Activated naive CD4-positive, alpha-beta T cell treated with anti-CD3 and anti-CD28 coated beads for 36 hours (primary cell): ENCODE data around the gene SLC25A5. TPM values are rescaled to one million over a fixed set of nuclear protein-coding genes. Genes with fewer than 3 reads are reported as not detected.
"Not testable (repeated sequence)": the region's sequence is repeated elsewhere in the genome, so short reads cannot be mapped to it uniquely, and the experiment has no call there.

Experiments
- CTCF ChIA-PET: fragments of 350-600 bp; sonication (Branson Sonifier 250); formaldehyde crosslinking; loops from one replicate; lab custom pipeline; 2021; ENCODE audit warnings: antibody characterized with exemption; lab: Charles Lee
- DNase-seq: peaks from one replicate; pipeline ENCODE4 v3.0.0-alpha.2; 2020
- H3K27ac Mint-ChIP-seq: one replicate; pipeline ENCODE4 v1.8.0; 2021; ENCODE audit warnings: mild to moderate bottlenecking, mixed read lengths
- H3K27me3 Mint-ChIP-seq: one replicate; pipeline ENCODE4 v1.8.0; 2021; ENCODE audit warnings: low read depth, mixed read lengths
- H3K36me3 Mint-ChIP-seq: one replicate; pipeline ENCODE4 v1.8.0; 2021; ENCODE audit warnings: low read depth, mixed read lengths
- H3K4me1 Mint-ChIP-seq: one replicate; pipeline ENCODE4 v1.8.0; 2021; ENCODE audit warnings: low read depth, mixed read lengths
- H3K4me3 Mint-ChIP-seq: one replicate; pipeline ENCODE4 v1.8.0; 2021; ENCODE audit warnings: mild to moderate bottlenecking, moderate library complexity, mixed read lengths
- H3K9me3 Mint-ChIP-seq: one replicate; pipeline ENCODE4 v1.8.0; 2021; ENCODE audit warnings: mixed read lengths
- intact Hi-C: fragments of 100-400 bp; cut with micrococcal nuclease; formaldehyde crosslinking; loops from one replicate; pipeline ENCODE4 v1.15.1; 2023
- total RNA-seq, 2 experiments: library from RNA; stranded (reverse); gene quantifications; one replicate each; pipeline ENCODE4 v1.2.3, GENCODE V29; 2021

Gene SLC25A5
- 100 to 1,000 TPM; 846 to 855 TPM for total RNA-seq

- Mint-ChIP-seq H3K36me3 (peaks cover 22% of the 10 kb centered on the region), H3K9me3 (no peaks in the 10 kb centered on the region), H3K27ac (peak within 1 kb of the TSS; percentile 92), H3K27me3 (no peaks in the 10 kb centered on the region), H3K4me1 (peaks cover 15% of the 10 kb centered on the region), H3K4me3 (peak within 1 kb of the TSS; percentile 83)
- intact Hi-C loops = loop anchor here (1.0 to 5.0 kb wide), 10 partner anchors 35 to 475 kb away; partner anchors contain the start of genes NDUFA1, NKAP, NKRF and PGRMC1
- CTCF ChIA-PET = interaction anchor here (1.0 to 3.6 kb wide), 2 partner anchors 14 to 44 kb away, joined by 3 to 25 read pairs; no protein-coding TSS in a partner anchor
- DNase-seq = peak; percentile 78
Measured at GRCh38 chrX:119467842-119468550, at the start of gene SLC25A5. SLC25A5 (plus strand) TSS chrX:119468444; CDS start chrX:119468516, 72 bp downstream.

GRCh38 chrX:119419146-119419545 lies 49.1 kb upstream of the SLC25A5 start:
- DNase-seq = no peak
- H3K27ac Mint-ChIP-seq = no peak overlapping the region
- no peaks in the 10 kb centered on the region for H3K36me3 Mint-ChIP-seq
- no peaks in the 10 kb centered on the region for H3K4me1 Mint-ChIP-seq
- H3K27me3 Mint-ChIP-seq = no peaks in the 10 kb centered on the region
- intact Hi-C loops = no loop called here
- no peak overlapping the region for H3K4me3 Mint-ChIP-seq
- H3K9me3 Mint-ChIP-seq = no peaks in the 10 kb centered on the region
- CTCF ChIA-PET = interaction anchor here (0.7 kb wide), 1 partner anchor 16 kb away, joined by 3 read pairs; no protein-coding TSS in a partner anchor

GRCh38 chrX:119419898-119420297 lies 48.3 kb upstream of the SLC25A5 start:
- CTCF ChIA-PET = interaction anchor here (0.7 kb wide), 1 partner anchor 15 kb away, joined by 3 read pairs; no protein-coding TSS in a partner anchor
- Mint-ChIP-seq H3K4me3 (no peak overlapping the region), H3K27me3 (no peaks in the 10 kb centered on the region), H3K4me1 (no peaks in the 10 kb centered on the region), H3K36me3 (no peaks in the 10 kb centered on the region), H3K27ac (no peak overlapping the region), H3K9me3 (no peaks in the 10 kb centered on the region)
- intact Hi-C loops = no loop called here
- no peak for DNase-seq

- Mint-ChIP-seq H3K9me3 (no peaks in the 10 kb centered on the region), H3K27me3 (no peaks in the 10 kb centered on the region), H3K4me1 (no peaks in the 10 kb centered on the region), H3K27ac (no peak overlapping the region), H3K4me3 (no peak overlapping the region), H3K36me3 (no peaks in the 10 kb centered on the region)
- CTCF ChIA-PET = interaction anchor here (1.5 kb wide), 1 partner anchor 10 kb away, joined by 3 read pairs; no protein-coding TSS in a partner anchor
- intact Hi-C loops = no loop called here
- no peak for DNase-seq
Measured at GRCh38 chrX:119421016-119421705, 47.1 kb upstream of the SLC25A5 start.

GRCh38 chrX:119423631-119424030 lies 44.6 kb upstream of the SLC25A5 start:
- H3K4me3 Mint-ChIP-seq = no peak overlapping the region
- peaks cover 10% of the 10 kb centered on the region for H3K4me1 Mint-ChIP-seq
- H3K27ac Mint-ChIP-seq = no peak overlapping the region
- H3K27me3 Mint-ChIP-seq = no peaks in the 10 kb centered on the region
- H3K36me3 Mint-ChIP-seq = peaks cover 1% of the 10 kb centered on the region
- intact Hi-C loops = no loop called here
- CTCF ChIA-PET = no interaction called here
- DNase-seq = no peak
- H3K9me3 Mint-ChIP-seq = no peaks in the 10 kb centered on the region

GRCh38 chrX:119424999-119425398 lies 43.2 kb upstream of the SLC25A5 start:
- Mint-ChIP-seq H3K4me3 (no peak overlapping the region), H3K9me3 (no peaks in the 10 kb centered on the region), H3K4me1 (peaks cover 10% of the 10 kb centered on the region), H3K27me3 (no peaks in the 10 kb centered on the region), H3K27ac (no peak overlapping the region), H3K36me3 (peaks cover 1% of the 10 kb centered on the region)
- DNase-seq = no peak
- CTCF ChIA-PET = no interaction called here
- intact Hi-C loops = no loop called here

GRCh38 chrX:119427024-119427794 lies 41.0 kb upstream of the SLC25A5 start:
- Mint-ChIP-seq H3K4me3 (no peak overlapping the region), H3K27ac (no peak overlapping the region), H3K9me3 (no peaks in the 10 kb centered on the region), H3K36me3 (peaks cover 1% of the 10 kb centered on the region), H3K4me1 (peaks cover 10% of the 10 kb centered on the region), H3K27me3 (no peaks in the 10 kb centered on the region)
- CTCF ChIA-PET = no interaction called here
- peak; percentile 5 for DNase-seq
- intact Hi-C loops = no loop called here

- Mint-ChIP-seq H3K9me3 (no peaks in the 10 kb centered on the region), H3K4me3 (no peak overlapping the region), H3K27me3 (no peaks in the 10 kb centered on the region), H3K4me1 (peaks cover 10% of the 10 kb centered on the region), H3K27ac (no peak overlapping the region), H3K36me3 (peaks cover 1% of the 10 kb centered on the region)
- no peak for DNase-seq
- CTCF ChIA-PET = interaction anchor here (0.7 kb wide), 1 partner anchor 65 kb away, joined by 5 read pairs; no protein-coding TSS in a partner anchor
- intact Hi-C loops = no loop called here
Measured at GRCh38 chrX:119427795-119428185, 40.5 kb upstream of the SLC25A5 start.

- CTCF ChIA-PET = no interaction called here
- no peaks in the 10 kb centered on the region for H3K9me3 Mint-ChIP-seq
- no peak for DNase-seq
- no peak overlapping the region for H3K4me3 Mint-ChIP-seq
- peaks cover 10% of the 10 kb centered on the region for H3K4me1 Mint-ChIP-seq
- peaks cover 1% of the 10 kb centered on the region for H3K36me3 Mint-ChIP-seq
- intact Hi-C loops = no loop called here
- H3K27ac Mint-ChIP-seq = no peak overlapping the region
- H3K27me3 Mint-ChIP-seq = no peaks in the 10 kb centered on the region
Measured at GRCh38 chrX:119429471-119429870, 38.8 kb upstream of the SLC25A5 start.

- intact Hi-C loops, CTCF ChIA-PET, H3K36me3 Mint-ChIP-seq, H3K27me3 Mint-ChIP-seq, H3K27ac Mint-ChIP-seq, H3K9me3 Mint-ChIP-seq, H3K4me1 Mint-ChIP-seq, DNase-seq, H3K4me3 Mint-ChIP-seq: not testable (repeated sequence)
Measured at GRCh38 chrX:119441295-119441694, 26.9 kb upstream of the SLC25A5 start.

- intact Hi-C loops = no loop called here
- CTCF ChIA-PET = no interaction called here
- no peaks in the 10 kb centered on the region for H3K4me1 Mint-ChIP-seq
- DNase-seq = no peak
- H3K9me3 Mint-ChIP-seq = no peaks in the 10 kb centered on the region
- H3K36me3 Mint-ChIP-seq = no peaks in the 10 kb centered on the region
- H3K27ac Mint-ChIP-seq = no peak overlapping the region
- no peaks in the 10 kb centered on the region for H3K27me3 Mint-ChIP-seq
- H3K4me3 Mint-ChIP-seq = no peak overlapping the region
Measured at GRCh38 chrX:119442286-119442685, 26.0 kb upstream of the SLC25A5 start.

- H3K36me3 Mint-ChIP-seq = peaks cover 1% of the 10 kb centered on the region
- intact Hi-C loops = no loop called here
- no peaks in the 10 kb centered on the region for H3K27me3 Mint-ChIP-seq
- no peak overlapping the region for H3K4me3 Mint-ChIP-seq
- no peak overlapping the region for H3K27ac Mint-ChIP-seq
- CTCF ChIA-PET = interaction anchor here (0.5 kb wide), 1 partner anchor 41 kb away, joined by 5 read pairs; no protein-coding TSS in a partner anchor
- H3K9me3 Mint-ChIP-seq = no peaks in the 10 kb centered on the region
- no peaks in the 10 kb centered on the region for H3K4me1 Mint-ChIP-seq
- no peak for DNase-seq
Measured at GRCh38 chrX:119453202-119453601, 15.0 kb upstream of the SLC25A5 start.
